ENCODE results near the gene BAX.

Gene BAX

GRCh38 chr19:48965806-48966540 is 11.3 kb downstream of the BAX start:
- peaks cover 21% of the 10 kb centered on the region for H3K79me2 ChIP-seq (ENCODE audit: low read length)
- peaks cover 42% of the 10 kb centered on the region for H3K4me1 ChIP-seq (ENCODE audit: low read length)
- no peaks in the 10 kb centered on the region for H3K27me3 ChIP-seq (replicated peaks; ENCODE audit: insufficient read depth, low read length)
- H3K4me2 ChIP-seq (ENCODE audit: low read depth, low read length), result peak overlapping the region; percentile 85
- DNase-seq, result peak; percentile 90
- H3K27ac ChIP-seq (ENCODE audit: low read length), result peak overlapping the region; percentile 73
- H4K20me1 ChIP-seq (ENCODE audit: insufficient read depth, low read length), result no peaks in the 10 kb centered on the region
- peak overlapping the region; percentile 83 for H3K9ac ChIP-seq (ENCODE audit: low read length)
- TF ChIP-seq EZH2phosphoT487 (IDR thresholded peaks at IDR 0.05; ENCODE audit: low read length) (no peak), CTCF (IDR thresholded peaks at IDR 0.05; ENCODE audit: low read length) (no peak), EZH2 (optimal IDR thresholded peaks at IDR 0.05; ENCODE audit: low read depth, low read length) (no peak)
- peak overlapping the region; percentile 19; the same call in 1 of the 2 replicates for H2AFZ ChIP-seq (ENCODE audit: low read length)
- H3F3A ChIP-seq (ENCODE audit: insufficient read depth, low read length), result peaks cover 55% of the 10 kb centered on the region
- H3K9me3 ChIP-seq (replicated peaks; ENCODE audit: insufficient read depth, low read length), result no peaks in the 10 kb centered on the region
- H3K4me3 ChIP-seq (ENCODE audit: low read length), result peak overlapping the region; percentile 94
- H3K36me3 ChIP-seq (replicated peaks; ENCODE audit: insufficient read depth, low read length), result no peaks in the 10 kb centered on the region
- no peaks in the 10 kb centered on the region for H3K9me2 ChIP-seq (replicated peaks; ENCODE audit: insufficient read depth, low read length)

DNA sequence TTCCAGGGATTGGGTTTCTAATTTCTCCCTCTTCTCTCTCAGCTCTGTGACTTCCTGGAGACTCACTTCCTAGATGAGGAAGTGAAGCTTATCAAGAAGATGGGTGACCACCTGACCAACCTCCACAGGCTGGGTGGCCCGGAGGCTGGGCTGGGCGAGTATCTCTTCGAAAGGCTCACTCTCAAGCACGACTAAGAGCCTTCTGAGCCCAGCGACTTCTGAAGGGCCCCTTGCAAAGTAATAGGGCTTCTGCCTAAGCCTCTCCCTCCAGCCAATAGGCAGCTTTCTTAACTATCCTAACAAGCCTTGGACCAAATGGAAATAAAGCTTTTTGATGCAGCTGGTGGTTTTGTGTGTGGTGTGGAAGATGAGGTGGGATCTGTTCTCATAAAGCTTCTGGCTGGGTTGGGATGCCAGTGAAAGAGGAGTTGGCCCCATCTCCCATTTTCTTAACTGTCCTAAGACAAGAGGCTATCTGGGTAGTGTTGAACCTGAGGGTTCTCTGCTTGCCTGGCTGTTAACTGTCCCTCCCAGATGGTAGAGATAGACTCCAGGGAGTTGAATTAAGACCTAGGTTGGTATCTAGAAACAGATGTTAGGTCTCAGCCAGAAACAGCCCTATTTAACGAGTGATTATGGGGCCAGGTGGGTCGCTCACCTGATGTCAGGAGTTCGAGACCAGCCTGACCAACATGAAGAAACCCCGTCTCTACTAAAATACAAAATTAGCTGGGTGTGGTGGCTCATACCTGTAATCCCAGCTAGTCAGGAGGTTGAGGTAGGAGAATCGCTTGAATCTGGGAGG is 12.1 kb downstream of the BAX start:
- Histone ChIP-seq H3K4me2 (ENCODE audit: low read depth, low read length) (peak overlapping the region; percentile 85), H3K9me2 (replicated peaks; ENCODE audit: insufficient read depth, low read length) (no peaks in the 10 kb centered on the region), H3K9me3 (replicated peaks; ENCODE audit: insufficient read depth, low read length) (no peaks in the 10 kb centered on the region), H3K9ac (ENCODE audit: low read length) (peak overlapping the region; percentile 83; the same call in 1 of the 2 replicates), H3K79me2 (ENCODE audit: low read length) (peaks cover 21% of the 10 kb centered on the region), H3K27ac (ENCODE audit: low read length) (peak overlapping the region; percentile 73; the same call in 1 of the 2 replicates), H3K4me3 (ENCODE audit: low read length) (peak overlapping the region; percentile 94), H2AFZ (ENCODE audit: low read length) (no peak overlapping the region), H3F3A (ENCODE audit: insufficient read depth, low read length) (peaks cover 55% of the 10 kb centered on the region), H4K20me1 (ENCODE audit: insufficient read depth, low read length) (no peaks in the 10 kb centered on the region), H3K27me3 (replicated peaks; ENCODE audit: insufficient read depth, low read length) (no peaks in the 10 kb centered on the region), H3K36me3 (replicated peaks; ENCODE audit: insufficient read depth, low read length) (no peaks in the 10 kb centered on the region), H3K4me1 (ENCODE audit: low read length) (peaks cover 42% of the 10 kb centered on the region)
- no peak for TF ChIP-seq EZH2 (optimal IDR thresholded peaks at IDR 0.05; ENCODE audit: low read depth, low read length)
- no peak for TF ChIP-seq EZH2phosphoT487 (IDR thresholded peaks at IDR 0.05; ENCODE audit: low read length)
- no peak for TF ChIP-seq CTCF (IDR thresholded peaks at IDR 0.05; ENCODE audit: low read length)
- no peak for DNase-seq

- TF ChIP-seq CTCF (IDR thresholded peaks at IDR 0.05; ENCODE audit: low read length) (no peak), EZH2phosphoT487 (IDR thresholded peaks at IDR 0.05; ENCODE audit: low read length) (no peak), EZH2 (optimal IDR thresholded peaks at IDR 0.05; ENCODE audit: low read depth, low read length) (no peak)
- Histone ChIP-seq H3K36me3 (replicated peaks; ENCODE audit: insufficient read depth, low read length) (no peaks in the 10 kb centered on the region), H3K79me2 (ENCODE audit: low read length) (peaks cover 21% of the 10 kb centered on the region), H3K27ac (ENCODE audit: low read length) (peak overlapping the region; percentile 47; the same call in 1 of the 2 replicates), H3K9me3 (replicated peaks; ENCODE audit: insufficient read depth, low read length) (no peaks in the 10 kb centered on the region), H2AFZ (ENCODE audit: low read length) (no peak overlapping the region), H4K20me1 (ENCODE audit: insufficient read depth, low read length) (no peaks in the 10 kb centered on the region), H3K4me3 (ENCODE audit: low read length) (no peak overlapping the region), H3F3A (ENCODE audit: insufficient read depth, low read length) (peaks cover 47% of the 10 kb centered on the region), H3K4me1 (ENCODE audit: low read length) (peaks cover 37% of the 10 kb centered on the region), H3K4me2 (ENCODE audit: low read depth, low read length) (peak overlapping the region; percentile 85; the same call in 1 of the 2 replicates), H3K9me2 (replicated peaks; ENCODE audit: insufficient read depth, low read length) (no peaks in the 10 kb centered on the region), H3K9ac (ENCODE audit: low read length) (no peak overlapping the region), H3K27me3 (replicated peaks; ENCODE audit: insufficient read depth, low read length) (no peaks in the 10 kb centered on the region)
- no peak for DNase-seq
Observed at GRCh38 chr19:48967346-48968178, 12.9 kb downstream of the BAX start.
